HG02870 (cell line): Measurements from ENCODE around the gene GHRH.

Experiments
- ATAC-seq: cut with Tn5 transposase; IDR thresholded peaks from one replicate; pipeline ENCODE4 v1.9.1; 2021; ENCODE audit warnings: mild to moderate bottlenecking, moderate library complexity; ENCODE audit not compliant: unreplicated experiment

GHRH gene

DNA sequence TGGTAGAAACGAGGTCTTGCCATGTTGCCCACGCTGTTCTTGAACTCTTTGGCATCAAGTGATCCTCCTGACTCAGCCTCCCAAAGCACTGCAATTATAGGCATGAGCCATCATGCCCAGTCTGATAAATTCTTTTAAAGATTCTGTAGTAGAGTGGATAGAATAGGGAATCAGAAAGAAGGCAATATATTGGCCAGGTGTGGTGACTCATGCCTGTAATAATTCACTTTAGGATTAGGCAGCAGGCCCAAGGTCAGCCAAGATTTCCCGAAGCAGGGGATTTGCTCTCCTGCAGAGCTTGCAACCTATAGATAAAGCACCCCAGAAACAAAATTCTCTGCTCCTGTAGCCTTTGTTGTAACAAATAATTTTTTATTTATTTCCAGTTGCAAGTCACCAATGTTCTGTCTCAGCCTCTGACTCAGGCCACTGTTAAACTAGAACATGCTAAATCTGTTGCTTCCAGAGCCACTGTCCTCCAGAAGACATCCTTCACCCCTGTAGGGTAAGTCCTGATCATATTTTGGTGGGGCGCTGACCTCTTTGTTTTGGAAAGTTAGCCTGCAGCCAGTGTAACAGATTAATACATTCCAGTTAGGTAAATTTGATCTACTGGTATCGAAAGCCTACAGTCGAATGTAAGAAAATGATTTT is 51.8 kb downstream of the GHRH start:
- ATAC-seq = no peak

DNA sequence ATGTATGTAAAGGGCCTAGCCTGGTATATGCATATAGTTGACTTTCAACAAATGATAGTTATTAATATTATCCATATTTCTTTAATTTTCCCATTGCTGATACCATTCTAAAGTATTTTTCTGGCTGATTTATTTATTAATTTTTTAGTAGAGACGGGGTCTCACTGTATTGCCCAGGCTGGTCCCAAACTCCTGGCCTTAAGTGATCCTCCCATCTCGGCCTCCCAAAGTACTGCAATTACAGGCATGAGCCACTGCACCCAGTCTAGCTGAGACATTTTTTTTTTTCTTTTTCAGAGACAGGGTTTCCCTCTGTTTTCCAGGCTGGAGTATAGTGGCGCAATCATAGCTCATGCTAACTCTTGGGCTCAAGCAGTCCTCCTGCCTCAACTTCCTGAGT is 52.4 kb downstream of the GHRH start:
- ATAC-seq = no peak

DNA sequence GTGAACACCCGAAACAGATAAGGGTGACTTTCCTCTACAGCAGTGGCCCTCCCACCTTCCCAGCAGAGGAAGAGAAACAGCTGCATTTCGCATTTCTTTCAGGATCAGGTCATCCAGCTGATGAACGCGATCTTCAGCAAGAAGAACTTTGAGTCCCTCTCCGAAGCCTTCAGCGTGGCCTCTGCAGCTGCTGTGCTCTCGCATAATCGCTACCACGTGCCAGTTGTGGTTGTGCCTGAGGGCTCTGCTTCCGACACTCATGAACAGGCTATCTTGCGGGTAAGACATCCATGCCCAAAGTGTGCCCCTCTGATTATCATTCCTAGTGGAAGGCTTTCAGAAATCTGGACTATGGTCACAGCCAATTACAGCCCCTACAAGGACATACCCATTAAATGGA is 54.4 kb downstream of the GHRH start:
- no peak for ATAC-seq

DNA sequence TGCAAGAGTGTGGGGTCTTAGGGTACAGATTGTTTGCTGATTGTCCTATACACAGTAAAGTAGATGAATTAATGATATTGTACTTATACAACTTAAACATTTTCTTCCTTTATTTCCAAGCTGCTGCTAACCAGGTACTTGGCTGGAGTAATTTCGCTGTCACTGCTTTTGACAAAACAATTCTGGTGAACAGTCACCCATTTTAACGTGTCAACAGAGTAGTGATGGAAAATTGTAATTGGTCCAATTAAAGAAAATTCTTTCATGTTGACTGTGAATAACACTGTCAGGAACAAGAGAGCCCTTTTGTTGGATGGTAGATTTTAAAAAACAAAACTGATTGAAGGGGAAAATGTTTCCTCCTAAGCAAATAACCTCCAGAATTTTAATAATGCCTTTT is 55.8 kb downstream of the GHRH start:
- ATAC-seq = no peak

DNA sequence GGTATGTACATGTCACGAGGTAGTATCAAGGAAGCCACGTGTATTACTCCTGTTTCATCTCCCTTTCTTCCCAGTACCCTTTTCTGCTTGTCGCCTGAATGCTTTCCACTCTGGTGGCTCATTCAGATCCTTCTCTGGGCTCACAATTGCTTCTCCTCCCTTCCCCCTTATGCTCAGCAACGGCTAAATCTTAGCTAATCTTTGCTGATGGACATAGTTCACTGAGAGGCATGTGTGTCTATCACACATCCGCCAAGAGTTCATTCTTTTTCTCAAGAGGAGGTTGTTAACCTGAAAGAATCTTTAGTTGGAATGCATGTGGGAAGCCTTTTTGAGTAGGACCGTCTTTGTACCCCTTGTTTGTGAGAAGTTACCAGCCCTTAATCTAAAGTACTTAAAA is 56.5 kb downstream of the GHRH start:
- no peak for ATAC-seq

DNA sequence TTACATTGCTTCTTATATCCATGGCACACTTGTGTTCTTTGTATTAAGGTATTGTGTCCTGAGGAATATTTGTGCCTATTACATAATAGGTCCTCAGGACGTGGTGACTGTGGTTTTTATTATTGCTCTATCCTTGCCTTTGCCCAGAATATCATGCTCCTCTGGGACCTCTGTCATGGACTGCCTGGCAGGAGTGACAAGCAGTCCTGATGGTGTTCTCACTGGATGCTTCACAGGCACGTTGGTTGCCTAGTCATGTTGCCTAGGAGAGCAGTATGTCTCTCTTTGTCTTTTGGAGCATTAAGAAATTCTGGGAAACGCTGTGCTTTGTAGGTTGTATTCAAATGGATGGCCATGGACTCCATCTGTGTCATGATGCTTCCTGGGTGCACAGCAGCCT is 57.6 kb downstream of the GHRH start:
- no peak for ATAC-seq

DNA sequence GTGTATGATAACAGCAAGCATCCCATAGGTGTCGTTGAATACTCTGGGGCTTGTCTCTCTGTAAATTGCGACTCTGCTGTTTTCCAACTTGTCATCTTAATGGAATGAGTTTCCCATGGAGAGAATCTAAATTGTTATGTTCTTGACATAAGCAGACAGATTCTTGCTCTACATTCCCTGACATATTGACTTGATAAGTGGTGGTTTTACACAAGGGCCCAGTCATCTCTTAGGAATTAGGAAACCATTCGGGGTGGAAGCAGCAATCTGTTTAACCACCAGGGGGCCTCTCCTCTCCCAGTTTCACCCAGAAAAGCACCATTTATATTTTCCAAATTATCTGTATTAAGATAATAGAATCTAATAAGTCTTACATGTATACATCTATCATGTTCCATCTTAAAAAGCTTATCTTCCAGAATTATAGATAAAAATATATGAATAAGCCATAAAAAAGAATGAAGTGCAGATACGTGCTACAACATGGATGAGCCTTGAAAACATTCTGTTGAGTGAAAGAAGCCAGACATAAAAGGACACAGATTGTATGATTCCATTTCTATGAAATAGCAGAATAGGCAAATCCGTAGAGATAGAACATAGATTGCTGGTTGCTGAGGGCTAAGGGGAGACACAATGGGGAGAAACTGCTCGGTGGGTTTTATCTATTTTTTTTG is 59.2 kb downstream of the GHRH start:
- no peak for ATAC-seq

DNA sequence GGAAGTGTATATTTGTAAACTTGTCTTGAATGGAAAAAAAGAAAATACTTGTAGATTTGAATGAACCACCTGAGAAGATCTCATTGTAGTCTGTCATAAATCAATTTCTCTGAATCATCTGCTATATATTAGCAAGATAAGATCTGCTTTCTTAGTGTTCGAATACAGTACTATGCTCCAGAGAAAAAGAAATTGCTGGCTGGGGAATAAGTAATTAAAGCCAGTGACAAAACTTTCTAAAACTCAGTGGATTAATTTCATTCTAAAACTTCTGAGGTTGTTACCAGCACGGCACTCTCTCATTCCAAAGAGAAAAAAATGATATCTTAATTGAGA is 59.8 kb downstream of the GHRH start:
- ATAC-seq = no peak
